ENCODE data around the gene RAB14. TPM values are rescaled to one million over a fixed set of nuclear protein-coding genes. Genes with fewer than 3 reads are reported as not detected.

The RAB14 gene
- total RNA-seq, 3 donors from 2014 or later (not counting 1 experiment from before 2014, with no cell fraction given): 46.2 to 67.6 (median 57.3) TPM

GRCh38 chr9:121168052-121168451 lies 33.6 kb downstream of the RAB14 start:
- Mint-ChIP-seq H3K9me3 (no peaks in the 10 kb centered on the region), H3K27me3 (ENCODE audit: low read depth in 2 of 2) (no peaks in the 10 kb centered on the region), H3K27ac (peak overlapping the region; percentile 30 to 49), H3K4me3 (no peak overlapping the region), H3K4me1 (peaks cover 5 to 19% of the 10 kb centered on the region in 2 donors), H3K36me3 (peaks cover 16% of the 10 kb centered on the region)
- ATAC-seq (no peak), DNase-seq (no peak)
- Histone ChIP-seq H3K4me3 (ENCODE audit: low read length) (no peak overlapping the region), H3K9me3 (ENCODE audit: control insufficient read depth, insufficient read depth, low read length) (no peaks in the 10 kb centered on the region), H3K36me3 (ENCODE audit: control insufficient read depth, insufficient read depth, low read length) (peaks cover 86% of the 10 kb centered on the region), H3K27ac (ENCODE audit: low read length) (no peak overlapping the region), H3K27me3 (ENCODE audit: control insufficient read depth, insufficient read depth, low read length) (no peaks in the 10 kb centered on the region), H3K4me1 (ENCODE audit: control insufficient read depth, insufficient read depth, low read length) (no peaks in the 10 kb centered on the region)
- TF ChIP-seq, protein P1, sequence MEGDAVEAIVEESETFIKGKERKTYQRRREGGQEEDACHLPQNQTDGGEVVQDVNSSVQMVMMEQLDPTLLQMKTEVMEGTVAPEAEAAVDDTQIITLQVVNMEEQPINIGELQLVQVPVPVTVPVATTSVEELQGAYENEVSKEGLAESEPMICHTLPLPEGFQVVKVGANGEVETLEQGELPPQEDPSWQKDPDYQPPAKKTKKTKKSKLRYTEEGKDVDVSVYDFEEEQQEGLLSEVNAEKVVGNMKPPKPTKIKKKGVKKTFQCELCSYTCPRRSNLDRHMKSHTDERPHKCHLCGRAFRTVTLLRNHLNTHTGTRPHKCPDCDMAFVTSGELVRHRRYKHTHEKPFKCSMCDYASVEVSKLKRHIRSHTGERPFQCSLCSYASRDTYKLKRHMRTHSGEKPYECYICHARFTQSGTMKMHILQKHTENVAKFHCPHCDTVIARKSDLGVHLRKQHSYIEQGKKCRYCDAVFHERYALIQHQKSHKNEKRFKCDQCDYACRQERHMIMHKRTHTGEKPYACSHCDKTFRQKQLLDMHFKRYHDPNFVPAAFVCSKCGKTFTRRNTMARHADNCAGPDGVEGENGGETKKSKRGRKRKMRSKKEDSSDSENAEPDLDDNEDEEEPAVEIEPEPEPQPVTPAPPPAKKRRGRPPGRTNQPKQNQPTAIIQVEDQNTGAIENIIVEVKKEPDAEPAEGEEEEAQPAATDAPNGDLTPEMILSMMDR (IDR thresholded peaks at IDR 0.05): no peak
- intact Hi-C loops (cut with micrococcal nuclease): no loop called here
- WGBS (ENCODE audit: insufficient coverage): 92% methylated on average over 2 of the region's 2 CpGs

- no CpG with 5 or more reads among the region's 1 CpG for WGBS (ENCODE audit: insufficient coverage)
- ATAC-seq (no peak), DNase-seq (no peak)
- H3K9me3 ChIP-seq (ENCODE audit: control insufficient read depth, insufficient read depth, low read length): no peaks in the 10 kb centered on the region
- H3K27ac ChIP-seq (ENCODE audit: low read length): no peak overlapping the region
- Mint-ChIP-seq H3K27ac (peak overlapping the region; percentile 20 to 51), H3K27me3 (ENCODE audit: low read depth in 2 of 2) (no peaks in the 10 kb centered on the region), H3K4me1 (peaks cover 9 to 10% of the 10 kb centered on the region in 2 donors), H3K36me3 (peaks cover 24% of the 10 kb centered on the region), H3K9me3 (no peaks in the 10 kb centered on the region), H3K4me3 (no peak overlapping the region)
- H3K4me3 ChIP-seq (ENCODE audit: low read length): no peak overlapping the region
- TF ChIP-seq, protein P1 (IDR thresholded peaks at IDR 0.05): no peak
- peaks cover 11% of the 10 kb centered on the region for H3K4me1 ChIP-seq (ENCODE audit: control insufficient read depth, insufficient read depth, low read length)
- H3K36me3 ChIP-seq (ENCODE audit: control insufficient read depth, insufficient read depth, low read length): peaks cover 80% of the 10 kb centered on the region
- H3K27me3 ChIP-seq (ENCODE audit: control insufficient read depth, insufficient read depth, low read length): no peaks in the 10 kb centered on the region
- intact Hi-C loops (cut with micrococcal nuclease): no loop called here
These were observed 41.6 kb downstream of the RAB14 start for GRCh38 chr9:121160025-121160424.

GRCh38 chr9:121157939-121158338 lies 43.7 kb downstream of the RAB14 start:
- no peak for ATAC-seq
- Histone ChIP-seq H3K4me1 (ENCODE audit: control insufficient read depth, insufficient read depth, low read length) (peaks cover 11% of the 10 kb centered on the region), H3K36me3 (ENCODE audit: control insufficient read depth, insufficient read depth, low read length) (peaks cover 77% of the 10 kb centered on the region), H3K27ac (ENCODE audit: low read length) (no peak overlapping the region), H3K9me3 (ENCODE audit: control insufficient read depth, insufficient read depth, low read length) (no peaks in the 10 kb centered on the region), H3K27me3 (ENCODE audit: control insufficient read depth, insufficient read depth, low read length) (no peaks in the 10 kb centered on the region), H3K4me3 (ENCODE audit: low read length) (no peak overlapping the region)
- Mint-ChIP-seq H3K27ac (peak overlapping the region in 1 of 2 donors; percentile 32), H3K9me3 (no peaks in the 10 kb centered on the region), H3K4me1 (peaks cover 16 to 26% of the 10 kb centered on the region in 2 donors), H3K4me3 (no peak overlapping the region), H3K27me3 (ENCODE audit: low read depth in 2 of 2) (no peaks in the 10 kb centered on the region), H3K36me3 (peaks cover 29% of the 10 kb centered on the region)
- DNase-seq: no peak
- intact Hi-C loops (cut with micrococcal nuclease): no loop called here
- TF ChIP-seq, protein P1 (IDR thresholded peaks at IDR 0.05): no peak
- 100% methylated on average over 3 of the region's 4 CpGs for WGBS (ENCODE audit: insufficient coverage)

- Histone ChIP-seq H3K36me3 (ENCODE audit: control insufficient read depth, insufficient read depth, low read length) (peaks cover 74% of the 10 kb centered on the region), H3K27ac (ENCODE audit: low read length) (peak overlapping the region; percentile 70), H3K27me3 (ENCODE audit: control insufficient read depth, insufficient read depth, low read length) (no peaks in the 10 kb centered on the region), H3K9me3 (ENCODE audit: control insufficient read depth, insufficient read depth, low read length) (no peaks in the 10 kb centered on the region), H3K4me3 (ENCODE audit: low read length) (no peak overlapping the region), H3K4me1 (ENCODE audit: control insufficient read depth, insufficient read depth, low read length) (peaks cover 11% of the 10 kb centered on the region)
- TF ChIP-seq, protein P1 (IDR thresholded peaks at IDR 0.05): no peak
- H3K27me3 Mint-ChIP-seq (ENCODE audit: low read depth in 2 of 2): no peaks in the 10 kb centered on the region
- H3K9me3 Mint-ChIP-seq: no peaks in the 10 kb centered on the region
- intact Hi-C loops (cut with micrococcal nuclease): no loop called here
- peaks cover 30% of the 10 kb centered on the region for H3K36me3 Mint-ChIP-seq
- ATAC-seq (peak; percentile 58 to 87 (median 82)), DNase-seq (peak in 1 of 2 donors; percentile 43)
- peak overlapping the region; percentile 47 to 63 for H3K27ac Mint-ChIP-seq
- H3K4me1 Mint-ChIP-seq: peaks cover 25 to 34% of the 10 kb centered on the region in 2 donors
- H3K4me3 Mint-ChIP-seq: no peak overlapping the region
- 37% methylated on average over 2 of the region's 2 CpGs for WGBS (ENCODE audit: insufficient coverage)
These were observed 45.4 kb downstream of the RAB14 start for GRCh38 chr9:121156263-121156731.
